ENCODE measurements around the gene SLC6A12.
A peak's percentile ranks its signal among the peaks of the same experiment; 100 is the strongest.

The SLC6A12 gene

DNA sequence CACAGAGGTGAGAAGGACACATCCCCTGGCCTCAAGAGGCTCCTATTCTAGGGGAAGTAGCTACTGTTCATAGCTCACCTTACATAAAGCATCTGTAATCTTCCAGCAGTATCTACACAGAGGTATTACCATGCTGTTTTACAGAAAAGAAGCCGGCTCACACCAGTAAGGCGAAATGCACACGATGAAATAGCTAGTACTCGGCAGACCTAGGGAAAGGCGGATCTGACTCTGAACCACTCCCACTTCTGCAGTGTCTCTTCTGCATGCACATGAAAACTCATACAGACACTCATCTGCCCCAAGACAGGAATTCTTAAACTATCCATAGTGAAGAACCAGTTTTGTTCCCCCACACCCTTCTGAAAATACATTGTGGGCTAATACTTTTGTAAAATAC lies 73.8 kb downstream of the SLC6A12 start:
- no peaks in the 10 kb centered on the region for H3K4me1 ChIP-seq (ENCODE audit: control insufficient read depth, insufficient read depth, low read length)
- no peak overlapping the region for H3K9ac ChIP-seq (ENCODE audit: low read length)
- peak overlapping the region; percentile 30 for H3K4me3 ChIP-seq (ENCODE audit: low read length)
- no peaks in the 10 kb centered on the region for H3K27me3 ChIP-seq (ENCODE audit: control insufficient read depth, insufficient read depth, low read length)
- H3K36me3 ChIP-seq (ENCODE audit: control insufficient read depth, insufficient read depth, low read length) = no peaks in the 10 kb centered on the region
- H3K27ac ChIP-seq (ENCODE audit: low read depth, low read length) = no peak overlapping the region
